Uterus (tissue), 2 donors: ENCODE data around the gene HOXA11.

ENCODE experiments used
- CTCF ChIP-seq, 4 experiments: fragments of 200-600 bp in 2 of 4; fragments of 450-650 bp in 2 of 4; sonication (generic) in 2 of 4; IDR thresholded peaks; one replicate each; pipeline ENCODE4 v1.5.1; 2016 to 2019; ENCODE audit warnings: antibody characterized with exemption in 4 of 4, mild to moderate bottlenecking in 2 of 4, moderate library complexity in 1 of 4
- POLR2A ChIP-seq, 2 donors: fragments of 450-650 bp; IDR thresholded peaks; one replicate each; pipeline ENCODE4 v1.6.1; 2016; ENCODE audit warnings: antibody characterized with exemption in 2 of 2, mild to moderate bottlenecking in 1 of 2, moderate library complexity in 1 of 2

DNA sequence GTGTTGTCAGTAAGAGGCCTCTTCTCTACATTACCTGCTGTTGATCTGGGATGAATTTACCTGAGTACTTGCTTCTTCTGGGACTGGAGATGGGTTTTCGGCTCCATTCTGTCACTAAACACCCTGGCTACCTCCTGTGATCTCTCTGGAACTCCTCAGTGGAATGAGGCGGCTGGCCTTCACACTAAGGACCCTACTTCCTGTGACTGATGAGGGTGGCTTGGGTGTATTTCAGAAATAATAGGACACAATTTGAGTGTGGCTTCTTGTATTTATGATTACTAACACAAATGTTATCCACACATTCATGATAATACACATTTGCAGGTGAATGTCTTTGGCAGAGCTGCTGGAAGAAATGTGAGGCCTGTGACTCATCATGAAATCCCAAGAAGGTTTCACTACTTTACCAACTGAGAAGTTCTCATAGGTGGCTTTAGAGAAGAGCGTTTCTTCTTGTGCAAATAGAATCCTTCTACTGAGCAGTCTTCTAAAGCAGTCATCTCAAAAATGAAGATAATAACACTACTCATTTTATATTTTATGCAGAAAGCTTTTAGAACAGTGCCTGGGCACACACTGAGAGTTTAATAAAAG is 36.3 kb upstream of the HOXA11 start:
- TF ChIP-seq CTCF (IDR thresholded peaks at IDR 0.05) = no peak
- no peak for TF ChIP-seq POLR2A (IDR thresholded peaks at IDR 0.05)
